GM15510 (cell line): ENCODE results near the gene CCDC6.

Source experiments
- POLR2A ChIP-seq: IDR thresholded peaks from 3 replicates; pipeline ENCODE4 v1.6.1; 2011; ENCODE audit warnings: borderline replicate concordance; ENCODE audit not compliant: insufficient read length; ENCODE audit errors: extremely low read depth

The CCDC6 gene

GRCh38 chr10:59894114-59894513 lies 12.2 kb downstream of the CCDC6 start:
- no peak for TF ChIP-seq POLR2A

- TF ChIP-seq POLR2A, result no peak
These were observed 13.7 kb downstream of the CCDC6 start for GRCh38 chr10:59892697-59893096.

DNA sequence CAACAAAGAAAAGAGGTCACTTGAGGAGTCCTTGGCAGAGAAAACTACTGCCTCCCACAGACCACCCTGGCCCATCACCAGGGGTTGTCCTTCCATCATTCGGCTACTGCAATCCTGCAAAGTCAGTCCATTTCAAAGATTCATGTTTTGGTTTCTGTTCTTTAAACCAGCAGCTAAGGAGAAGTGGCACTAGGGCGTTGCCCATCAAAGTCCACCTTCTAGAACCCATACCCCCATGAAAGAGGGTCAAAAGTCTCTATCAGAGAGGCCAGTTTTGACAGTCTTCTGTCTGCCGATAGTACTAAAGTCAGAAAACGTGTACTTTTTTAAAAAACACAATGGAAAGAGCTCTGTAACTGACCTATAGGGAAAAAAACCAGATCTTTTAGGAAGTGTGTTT lies 14.4 kb downstream of the CCDC6 start:
- TF ChIP-seq POLR2A, result no peak

DNA sequence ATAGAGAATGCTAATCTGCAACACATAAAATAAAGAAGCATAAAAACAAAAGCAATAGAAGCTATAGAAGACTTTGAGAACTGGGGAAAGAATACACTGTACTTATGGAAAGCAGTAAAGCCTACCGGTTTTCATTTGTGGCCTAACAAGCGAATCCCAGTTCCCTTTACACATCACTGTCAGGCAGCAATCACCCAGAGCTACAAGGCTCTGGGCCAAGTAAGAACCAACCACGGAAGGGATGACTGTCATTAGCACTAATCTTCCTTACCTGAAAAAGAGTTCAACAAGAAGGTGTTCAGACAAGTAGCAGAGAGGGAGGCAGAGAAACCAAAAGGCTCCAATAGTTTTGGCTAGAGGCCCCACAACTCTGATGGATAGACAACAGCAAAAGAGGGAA lies 15.0 kb downstream of the CCDC6 start:
- TF ChIP-seq POLR2A, result no peak

GRCh38 chr10:59888781-59889435 lies 17.4 kb downstream of the CCDC6 start:
- TF ChIP-seq POLR2A, result no peak

- no peak for TF ChIP-seq POLR2A
These were observed 18.2 kb downstream of the CCDC6 start for GRCh38 chr10:59887972-59888640.

- TF ChIP-seq POLR2A, result no peak
These were observed 19.4 kb downstream of the CCDC6 start for GRCh38 chr10:59887006-59887405.

GRCh38 chr10:59885430-59886134 lies 20.8 kb downstream of the CCDC6 start:
- TF ChIP-seq POLR2A, result no peak

- TF ChIP-seq POLR2A, result no peak
These were observed 24.7 kb downstream of the CCDC6 start for GRCh38 chr10:59881640-59882039.

DNA sequence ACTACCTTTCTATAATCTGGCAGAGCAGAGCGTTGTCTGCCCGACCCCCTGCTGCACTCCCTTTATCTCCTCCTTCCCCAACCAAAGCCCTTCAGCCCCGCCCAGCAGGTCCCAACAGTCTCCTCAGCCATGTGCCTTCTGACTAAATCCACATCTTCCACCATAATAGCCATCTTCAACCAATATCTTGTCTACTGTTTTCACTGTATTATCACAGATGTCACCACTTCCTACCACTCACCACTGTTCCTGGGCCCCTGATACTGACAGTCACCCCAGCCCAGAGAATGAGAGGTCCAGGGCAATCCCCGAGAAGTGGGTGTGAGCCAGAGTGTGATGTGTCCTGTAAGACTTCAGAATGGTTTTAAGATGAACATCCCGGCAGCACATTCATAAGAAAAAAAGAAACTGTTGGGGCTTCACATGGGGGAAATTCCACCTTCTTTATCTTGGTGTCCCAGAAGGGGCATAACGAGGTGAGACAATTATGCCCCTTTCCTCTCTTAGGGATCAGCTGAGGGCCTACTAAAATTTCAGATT lies 25.3 kb downstream of the CCDC6 start:
- no peak for TF ChIP-seq POLR2A

GRCh38 chr10:59880019-59880717 lies 26.2 kb downstream of the CCDC6 start:
- TF ChIP-seq POLR2A, result no peak

DNA sequence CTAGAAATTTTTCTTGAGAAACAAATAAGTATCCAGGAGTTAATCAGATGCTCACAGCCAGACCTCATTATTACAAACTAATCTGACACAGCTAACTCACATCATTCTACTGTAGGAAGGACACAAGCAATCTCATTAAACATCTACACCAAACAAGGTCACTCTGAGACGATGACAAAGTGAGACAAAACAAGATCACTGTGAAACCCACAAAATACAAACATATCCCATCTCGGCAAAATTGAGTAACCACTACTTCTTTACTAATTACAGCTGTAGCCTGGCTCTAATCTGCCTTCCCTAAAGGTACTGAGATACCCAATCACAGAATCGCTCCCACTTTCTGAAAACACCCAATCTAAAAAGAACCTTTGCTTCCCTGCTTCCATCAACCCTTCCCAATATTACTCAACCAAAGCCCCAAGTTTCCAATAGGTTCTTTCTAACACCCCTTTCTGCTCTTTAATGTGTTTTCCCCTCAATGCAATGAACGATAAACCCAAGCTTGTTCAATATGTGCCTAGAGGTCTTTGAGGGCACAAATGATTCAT lies 26.9 kb downstream of the CCDC6 start:
- TF ChIP-seq POLR2A, result no peak

GRCh38 chr10:59878915-59879314 lies 27.4 kb downstream of the CCDC6 start:
- no peak for TF ChIP-seq POLR2A

- no peak for TF ChIP-seq POLR2A
These were observed 28.1 kb downstream of the CCDC6 start for GRCh38 chr10:59878289-59878688.

- TF ChIP-seq POLR2A, result no peak
These were observed 29.1 kb downstream of the CCDC6 start for GRCh38 chr10:59877191-59877671.

DNA sequence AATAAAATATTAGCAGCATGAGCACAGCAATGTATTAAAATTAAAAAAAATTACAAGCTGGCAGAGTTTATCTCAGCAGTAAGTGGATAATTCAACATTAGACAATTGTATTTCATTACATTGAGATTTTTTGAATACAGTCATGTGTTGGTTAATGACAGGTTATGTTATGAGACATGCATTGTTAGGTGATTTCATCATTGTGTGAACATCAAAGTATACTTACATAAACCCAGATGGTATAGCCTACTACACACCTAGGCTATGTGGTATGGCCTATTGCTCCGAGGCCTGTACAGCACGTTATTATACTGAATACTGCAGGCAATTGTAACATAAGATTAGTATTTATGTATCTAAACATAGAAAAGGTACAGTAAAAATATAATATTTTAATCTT lies 29.7 kb downstream of the CCDC6 start:
- TF ChIP-seq POLR2A, result no peak

- TF ChIP-seq POLR2A, result no peak
These were observed 32.5 kb downstream of the CCDC6 start for GRCh38 chr10:59873896-59874295.
